HepG2 (cell line): ENCODE data around the gene CLDN15. TPM values are rescaled to one million over a fixed set of nuclear protein-coding genes. Genes with fewer than 3 reads are reported as not detected.

Source experiments
- GATAD2A ChIP-seq: IDR thresholded peaks from 2 replicates; pipeline ENCODE4 v1.6.1; 2016
- HINFP ChIP-seq: sonication (generic); formaldehyde crosslinking; IDR thresholded peaks from 2 replicates; pipeline ENCODE4 v1.4.0; 2020; ENCODE audit warnings: low read depth, mild to moderate bottlenecking, missing genetic modification reagents
- HMGXB3 ChIP-seq: sonication (generic); formaldehyde crosslinking; IDR thresholded peaks from 2 replicates; pipeline ENCODE4 v1.4.0; 2020; ENCODE audit warnings: missing genetic modification reagents, borderline replicate concordance
- IRF1 ChIP-seq: sonication (generic); formaldehyde crosslinking; IDR thresholded peaks from 2 replicates; pipeline ENCODE4 v1.4.0; 2020; ENCODE audit warnings: low read depth, mild to moderate bottlenecking, missing genetic modification reagents
- MAX ChIP-seq: IDR thresholded peaks from 2 replicates; pipeline ENCODE4 v1.6.1; 2012; ENCODE audit warnings: inconsistent platforms
- NCOA2 ChIP-seq: sonication (generic); formaldehyde crosslinking; IDR thresholded peaks from 2 replicates; pipeline ENCODE4 v1.8.0; 2022; ENCODE audit warnings: inconsistent platforms
- NFATC3 ChIP-seq: sonication (generic); formaldehyde crosslinking; IDR thresholded peaks from 2 replicates; pipeline ENCODE4 v1.5.1; 2020; ENCODE audit warnings: mild to moderate bottlenecking, missing genetic modification reagents
- NFYB ChIP-seq: sonication (generic); formaldehyde crosslinking; IDR thresholded peaks from 2 replicates; pipeline ENCODE4 v1.4.0; 2020; ENCODE audit warnings: missing genetic modification reagents
- ONECUT2 ChIP-seq: sonication (generic); formaldehyde crosslinking; IDR thresholded peaks from 2 replicates; pipeline ENCODE4 v1.4.0; 2020; ENCODE audit warnings: missing genetic modification reagents
- PPARG ChIP-seq: conservative IDR thresholded peaks from 2 replicates; pipeline ENCODE4 v1.6.1; 2016; ENCODE audit warnings: missing biosample characterization, missing genetic modification reagents
- SETDB1 ChIP-seq: sonication (generic); formaldehyde crosslinking; IDR thresholded peaks from 2 replicates; pipeline ENCODE4 v1.5.1; 2020; ENCODE audit warnings: missing genetic modification reagents, mild to moderate bottlenecking, borderline replicate concordance
- SNAPC2 ChIP-seq: sonication (generic); formaldehyde crosslinking; IDR thresholded peaks from 2 replicates; pipeline ENCODE4 v1.8.1; 2022; ENCODE audit warnings: mild to moderate bottlenecking, missing genetic modification reagents
- SOX5 ChIP-seq: IDR thresholded peaks from 2 replicates; pipeline ENCODE4 v1.6.1; 2016; ENCODE audit warnings: borderline replicate concordance
- SYNCRIP ChIP-seq: fragments of 200-400 bp; formaldehyde crosslinking; IDR thresholded peaks from 2 replicates; pipeline ENCODE4 v1.6.1; 2018; ENCODE audit warnings: mild to moderate bottlenecking, low read depth, low read length; ENCODE audit not compliant: insufficient read depth
- TRIM24 ChIP-seq: sonication (generic); formaldehyde crosslinking; IDR thresholded peaks from 2 replicates; pipeline ENCODE4 v1.8.0; 2022; ENCODE audit warnings: mild to moderate bottlenecking, missing genetic modification reagents
- ZBTB20 ChIP-seq: sonication (generic); formaldehyde crosslinking; IDR thresholded peaks from 2 replicates; pipeline ENCODE4 v1.8.1; 2023; ENCODE audit warnings: missing genetic modification reagents, low read depth, mild to moderate bottlenecking, borderline replicate concordance
- ZFAT ChIP-seq: sonication (generic); formaldehyde crosslinking; conservative IDR thresholded peaks from 2 replicates; pipeline ENCODE4 v1.8.1; 2023; ENCODE audit warnings: missing genetic modification reagents, inconsistent platforms
- ZFP82 ChIP-seq: sonication (generic); formaldehyde crosslinking; IDR thresholded peaks from 2 replicates; pipeline ENCODE4 v1.5.1; 2020; ENCODE audit warnings: mild to moderate bottlenecking, missing genetic modification reagents, borderline replicate concordance
- ZIK1 ChIP-seq: sonication (generic); formaldehyde crosslinking; IDR thresholded peaks from 2 replicates; pipeline ENCODE4 v1.5.0; 2020; ENCODE audit warnings: mild to moderate bottlenecking, low read depth, missing genetic modification reagents, borderline replicate concordance
- ZMAT3 ChIP-seq: sonication (generic); formaldehyde crosslinking; conservative IDR thresholded peaks from 2 replicates; pipeline ENCODE4 v1.7.0; 2021; ENCODE audit warnings: missing genetic modification reagents
- ZNF136 ChIP-seq: sonication (generic); formaldehyde crosslinking; IDR thresholded peaks from 2 replicates; pipeline ENCODE4 v1.8.1; 2022; ENCODE audit warnings: low read depth, mild to moderate bottlenecking, moderate library complexity, missing genetic modification reagents
- ZNF543 ChIP-seq: sonication (generic); formaldehyde crosslinking; IDR thresholded peaks from 2 replicates; pipeline ENCODE4 v1.4.0; 2020; ENCODE audit warnings: mild to moderate bottlenecking, missing genetic modification reagents
- ZNF839 ChIP-seq: sonication (generic); formaldehyde crosslinking; IDR thresholded peaks from 2 replicates; pipeline ENCODE4 v1.4.0; 2020; ENCODE audit warnings: missing genetic modification reagents, mild to moderate bottlenecking, borderline replicate concordance
- ZSCAN30 ChIP-seq: sonication (generic); formaldehyde crosslinking; IDR thresholded peaks from 2 replicates; pipeline ENCODE4 v1.5.0; 2020; ENCODE audit warnings: mild to moderate bottlenecking, missing genetic modification reagents
- polyA plus RNA-seq, 8 experiments: library from polyadenylated mRNA; depleted of rRNA in 3 of 8; stranded (reverse) in 7 of 8; unstranded in 1 of 8; fragments of >200 nt; fragmentation: Illumina TruSeq in 4 of 8; extraction: Trizol in 4 of 8; gene quantifications; 2 replicates each; pipeline versions ENCODE4 v1.2.1 to v1.2.3, GENCODE V29; 2011 to 2016; ENCODE audit warnings: low read depth in 4 of 8, missing spikeins in 1 of 8, mixed read lengths in 1 of 8; ENCODE audit not compliant: insufficient read depth in 1 of 8
- total RNA-seq, 5 experiments: library from RNA; depleted of rRNA; stranded (reverse); fragments of >200 nt; fragmentation: Illumina TruSeq; extraction: Trizol; gene quantifications; 2 replicates each; pipeline ENCODE4 v1.2.3, GENCODE V29; 2016; ENCODE audit warnings: low read depth in 1 of 5

Gene CLDN15
- total and polyA plus RNA-seq, 2 of the 13 experiments (the other 11 are each of a cell fraction or from before 2014, with no cell fraction given) = 7.1 to 17.8 TPM

GRCh38 chr7:101200862-101201599 is 36.6 kb downstream of the CLDN15 start, which contains the start of gene MOGAT3 (continued):
- TF ChIP-seq HINFP (CRISPR knock-in tag) (peak; percentile 65; the same call in 1 of the 2 replicates), SNAPC2 (CRISPR knock-in tag) (no peak), ZSCAN30 (CRISPR knock-in tag) (no peak), MAX (peak; percentile 69), ZNF543 (CRISPR knock-in tag) (no peak), ZMAT3 (CRISPR knock-in tag) (peak; percentile 30), ZNF839 (CRISPR knock-in tag) (no peak; the same call in 1 of the 2 replicates), NFYB (CRISPR knock-in tag) (no peak), ONECUT2 (CRISPR knock-in tag) (no peak), IRF1 (CRISPR knock-in tag) (no peak), ZFAT (CRISPR knock-in tag) (no peak), HMGXB3 (CRISPR knock-in tag) (peak; percentile 65; the same call in 1 of the 2 replicates), TRIM24 (CRISPR knock-in tag) (no peak), SETDB1 (no peak), ZFP82 (CRISPR knock-in tag) (peak; percentile 24; the same call in 1 of the 2 replicates), SOX5 (peak; percentile 82), ZNF136 (CRISPR knock-in tag) (no peak; the same call in 1 of the 2 replicates), ZIK1 (CRISPR knock-in tag) (peak; percentile 24; the same call in 1 of the 2 replicates), ZBTB20 (CRISPR knock-in tag) (peak; percentile 92; the same call in 1 of the 2 replicates), GATAD2A (CRISPR knock-in tag) (peak; percentile 85), NCOA2 (CRISPR knock-in tag) (peak; percentile 78), PPARG (CRISPR knock-in tag) (no peak; the same call in 1 of the 2 replicates), SYNCRIP (no peak), NFATC3 (CRISPR knock-in tag) (no peak)
